CD4-positive, alpha-beta memory T cell (primary cell): Measurements from ENCODE around the gene PLG. TPM values are rescaled to one million over a fixed set of nuclear protein-coding genes. Genes with fewer than 3 reads are reported as not detected.
"Not testable (repeated sequence)": the region's sequence is repeated elsewhere in the genome, so short reads cannot be mapped to it uniquely, and the experiment has no call there.

Experiments
- CTCF ChIA-PET: fragments of 350-600 bp; sonication (Branson Sonifier 250); formaldehyde crosslinking; loops from one replicate; lab custom pipeline; 2021; ENCODE audit warnings: inconsistent platforms; ENCODE audit not compliant: partially characterized antibody; lab: Charles Lee
- POLR2A ChIA-PET: fragments of 350-600 bp; sonication (Branson Sonifier 250); formaldehyde crosslinking; loops from one replicate; lab custom pipeline; 2021; ENCODE audit not compliant: partially characterized antibody; lab: Charles Lee
- DNase-seq, 5 donors: peaks; one replicate each; pipeline versions ENCODE4 v3.0.0 to v3.0.0-alpha.2; 2020 to 2022; ENCODE audit warnings: mixed read lengths in 1 of 5
- H3K27ac ChIP-seq: one replicate; pipeline ENCODE4 v1.7.0; 2013; ENCODE audit warnings: low read depth, low read length
- H3K27me3 ChIP-seq: 2 replicates; pipeline ENCODE4 v1.7.0; 2013; ENCODE audit warnings: mild to moderate bottlenecking, low read length, moderate library complexity; ENCODE audit not compliant: insufficient read depth
- H3K36me3 ChIP-seq: 2 replicates; pipeline ENCODE4 v1.7.0; 2013; ENCODE audit warnings: mild to moderate bottlenecking, low read length, moderate library complexity; ENCODE audit not compliant: insufficient read depth
- H3K4me1 ChIP-seq: 2 replicates; pipeline ENCODE4 v1.7.0; 2013; ENCODE audit warnings: mild to moderate bottlenecking, low read length, moderate library complexity; ENCODE audit not compliant: insufficient read depth
- H3K4me3 ChIP-seq, 2 donors: one replicate each; pipeline ENCODE4 v1.7.0; 2013; ENCODE audit warnings: low read length in 2 of 2, mild to moderate bottlenecking in 1 of 2
- H3K9me3 ChIP-seq, 2 donors: one replicate each; pipeline ENCODE4 v1.7.0; 2013; ENCODE audit warnings: low read length in 2 of 2, control low read depth in 1 of 2; ENCODE audit not compliant: control insufficient read depth in 1 of 2
- H3K27ac Mint-ChIP-seq, 7 donors: one replicate each; pipeline ENCODE4 v1.8.0; 2020 to 2021; ENCODE audit warnings: mixed read lengths in 7 of 7, mild to moderate bottlenecking in 6 of 7, inconsistent platforms in 3 of 7, moderate library complexity in 3 of 7
- H3K27me3 Mint-ChIP-seq, 2 donors: one replicate each; pipeline ENCODE4 v1.8.0; 2020 to 2021; ENCODE audit warnings: mixed read lengths in 2 of 2
- H3K36me3 Mint-ChIP-seq, 2 donors: one replicate each; pipeline ENCODE4 v1.8.0; 2020 to 2021; ENCODE audit warnings: mixed read lengths in 2 of 2, inconsistent platforms in 1 of 2, mild to moderate bottlenecking in 1 of 2
- H3K4me1 Mint-ChIP-seq, 4 donors: one replicate each; pipeline ENCODE4 v1.8.0; 2020 to 2021; ENCODE audit warnings: mixed read lengths in 4 of 4, mild to moderate bottlenecking in 1 of 4
- H3K4me3 Mint-ChIP-seq, 8 donors: one replicate each; pipeline ENCODE4 v1.8.0; 2020 to 2021; ENCODE audit warnings: mixed read lengths in 8 of 8, mild to moderate bottlenecking in 7 of 8, moderate library complexity in 6 of 8, inconsistent platforms in 3 of 8
- H3K9me3 Mint-ChIP-seq, 8 donors: one replicate each; pipeline ENCODE4 v1.8.0; 2020 to 2021; ENCODE audit warnings: mixed read lengths in 8 of 8, mild to moderate bottlenecking in 5 of 8, inconsistent platforms in 3 of 8, moderate library complexity in 1 of 8
- intact Hi-C: fragments of 100-400 bp; cut with micrococcal nuclease; formaldehyde crosslinking; loops from one replicate; pipeline ENCODE4 v1.15.1; 2023
- polyA plus RNA-seq, 2 donors: library from polyadenylated mRNA; unstranded; fragments of 300-500 nt; fragmentation: Illumina TruSeq; gene quantifications; one replicate each; pipeline ENCODE4 v1.2.3, GENCODE V29; 2021
- total RNA-seq, 2 experiments: library from RNA; stranded (reverse); gene quantifications; one replicate each; pipeline ENCODE4 v1.2.3, GENCODE V29; 2021

PLG gene
- total and polyA plus RNA-seq, 4 experiments from 2014 or later: 0.69 to 0.73 TPM; not detected in 2

DNA sequence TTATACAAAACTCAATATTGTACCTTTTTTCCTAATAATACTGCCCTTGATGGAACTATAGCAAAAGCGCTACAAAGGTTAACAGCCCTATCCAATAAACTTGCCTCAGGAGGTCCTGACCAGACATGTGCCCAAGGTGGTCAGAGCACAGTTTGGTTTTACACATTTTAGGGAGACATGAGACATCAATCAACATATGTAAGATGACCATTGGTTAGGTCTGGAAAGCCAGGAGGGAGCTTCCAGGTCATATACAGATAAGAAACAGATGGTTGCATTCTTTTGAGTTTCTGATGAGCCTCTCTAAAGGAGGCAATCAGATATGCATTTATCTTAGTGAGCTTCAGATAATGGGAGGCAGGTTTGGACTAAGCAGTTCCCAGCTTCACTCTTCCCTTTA lies 91.6 kb downstream of the PLG start:
- Mint-ChIP-seq H3K27me3 (peaks cover 0 to 3% of the 10 kb centered on the region in 2 donors), H3K36me3 (no peaks in the 10 kb centered on the region), H3K4me1 (peaks cover 0 to 5% (median 1%) of the 10 kb centered on the region in 4 donors), H3K4me3 (no peak overlapping the region), H3K27ac (no peak overlapping the region), H3K9me3 (peaks cover 0 to 8% (median 4%) of the 10 kb centered on the region in 8 donors)
- H3K9me3 ChIP-seq: no peaks in the 10 kb centered on the region
- ChIA-PET POLR2A (no interaction called here), CTCF (no interaction called here)
- no peaks in the 10 kb centered on the region for H3K36me3 ChIP-seq
- no peak overlapping the region for H3K27ac ChIP-seq
- no peak for DNase-seq
- H3K4me1 ChIP-seq: no peaks in the 10 kb centered on the region
- no peak overlapping the region for H3K4me3 ChIP-seq
- intact Hi-C loops: no loop called here
- no peaks in the 10 kb centered on the region for H3K27me3 ChIP-seq

DNA sequence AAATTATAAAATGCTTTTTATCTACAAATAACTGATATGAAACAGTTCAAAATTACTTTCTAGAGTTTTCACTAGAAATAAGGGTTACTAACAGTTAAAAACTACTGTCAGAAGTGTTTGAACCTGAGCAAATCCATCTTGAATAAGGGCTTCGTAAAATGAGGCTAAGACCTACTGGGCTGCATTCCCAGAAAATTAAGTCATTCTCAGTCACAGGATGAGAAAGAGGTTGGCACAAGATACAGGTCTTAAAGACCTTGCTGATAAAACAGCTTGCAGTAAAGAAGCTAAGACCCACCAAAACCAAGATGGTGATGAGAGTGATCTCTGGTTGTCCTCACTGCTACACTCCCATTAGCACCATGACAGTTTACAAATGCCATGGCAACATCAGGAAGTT lies 93.7 kb downstream of the PLG start:
- POLR2A ChIA-PET: no interaction called here
- Histone ChIP-seq H3K27me3 (no peaks in the 10 kb centered on the region), H3K9me3 (no peaks in the 10 kb centered on the region), H3K27ac (no peak overlapping the region), H3K4me1 (no peaks in the 10 kb centered on the region), H3K4me3 (no peak overlapping the region), H3K36me3 (no peaks in the 10 kb centered on the region)
- CTCF ChIA-PET: no interaction called here
- Mint-ChIP-seq H3K9me3 (peaks cover 0 to 17% (median 8%) of the 10 kb centered on the region in 8 donors), H3K27me3 (peaks cover 0 to 3% of the 10 kb centered on the region in 2 donors), H3K4me3 (no peak overlapping the region), H3K27ac (no peak overlapping the region), H3K4me1 (no peaks in the 10 kb centered on the region), H3K36me3 (no peaks in the 10 kb centered on the region)
- intact Hi-C loops: no loop called here
- no peak for DNase-seq

DNA sequence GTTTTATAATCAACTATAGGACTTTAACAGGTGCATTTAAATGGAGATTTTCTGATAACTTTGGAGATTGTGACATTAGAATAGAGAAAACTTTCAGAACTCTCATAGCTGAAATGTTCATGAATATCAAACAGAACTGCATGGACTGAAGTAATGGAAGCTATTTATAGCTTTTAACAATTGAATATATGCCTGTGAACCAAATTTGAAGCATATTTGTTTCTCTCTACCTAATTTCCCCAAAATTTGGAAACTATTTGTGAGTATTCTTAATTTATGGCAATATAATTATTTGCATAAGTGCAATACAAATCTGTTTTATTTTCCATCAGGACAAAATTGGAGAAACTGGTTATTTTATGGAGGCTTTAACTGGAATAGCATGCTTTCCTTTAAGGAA lies 96.6 kb downstream of the PLG start:
- Mint-ChIP-seq H3K4me1 (no peaks in the 10 kb centered on the region), H3K36me3 (no peaks in the 10 kb centered on the region), H3K4me3 (no peak overlapping the region), H3K27me3 (peaks cover 2 to 5% of the 10 kb centered on the region in 2 donors), H3K9me3 (peaks cover 3 to 14% (median 8%) of the 10 kb centered on the region in 8 donors), H3K27ac (no peak overlapping the region)
- Histone ChIP-seq H3K4me3 (no peak overlapping the region), H3K36me3 (no peaks in the 10 kb centered on the region), H3K9me3 (no peaks in the 10 kb centered on the region), H3K27me3 (no peaks in the 10 kb centered on the region), H3K27ac (no peak overlapping the region), H3K4me1 (no peaks in the 10 kb centered on the region)
- POLR2A ChIA-PET: no interaction called here
- peak in 1 of 5 donors; percentile 0 for DNase-seq
- CTCF ChIA-PET: no interaction called here
- intact Hi-C loops: no loop called here

DNA sequence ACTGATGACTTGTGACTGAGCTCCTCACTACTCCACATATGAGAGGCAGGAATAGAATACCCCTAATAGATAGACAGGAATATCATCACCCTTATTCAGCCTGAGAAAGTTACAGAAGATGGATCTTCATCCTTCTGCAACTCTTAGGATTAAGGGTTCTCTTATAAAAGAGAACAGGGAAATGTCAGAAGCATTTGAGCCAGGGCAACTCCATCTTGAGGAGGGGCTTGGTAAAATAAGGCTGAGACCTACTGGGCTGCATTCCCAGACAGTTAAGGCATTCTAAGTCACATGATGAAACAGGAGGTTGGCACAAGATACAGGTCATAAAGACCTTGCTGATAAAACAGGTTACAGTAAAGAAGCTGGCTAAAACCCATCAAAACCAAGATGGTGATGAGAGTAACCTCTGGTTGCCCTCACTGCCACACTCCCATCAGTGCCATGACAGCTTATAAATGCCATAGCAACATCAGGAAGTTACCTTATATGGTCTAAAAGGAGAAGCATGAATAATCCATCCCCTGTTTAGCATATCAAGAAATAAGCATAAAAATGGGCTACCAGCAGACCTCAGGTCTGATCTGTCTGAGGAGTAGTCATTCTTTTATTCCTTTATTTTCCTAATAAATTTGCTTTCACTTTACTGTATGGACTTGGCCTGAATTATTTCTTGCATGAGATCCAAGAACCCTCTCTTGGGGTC lies 97.9 kb downstream of the PLG start:
- H3K27ac ChIP-seq: no peak overlapping the region
- H3K9me3 ChIP-seq: no peaks in the 10 kb centered on the region
- H3K27ac Mint-ChIP-seq: no peak overlapping the region
- ChIA-PET POLR2A (no interaction called here), CTCF (no interaction called here)
- peaks cover 3 to 16% (median 8%) of the 10 kb centered on the region in 8 donors for H3K9me3 Mint-ChIP-seq
- H3K27me3 ChIP-seq: no peaks in the 10 kb centered on the region
- no peaks in the 10 kb centered on the region for H3K36me3 Mint-ChIP-seq
- intact Hi-C loops: no loop called here
- no peak for DNase-seq
- H3K4me1 ChIP-seq: no peaks in the 10 kb centered on the region
- no peaks in the 10 kb centered on the region for H3K36me3 ChIP-seq
- H3K27me3 Mint-ChIP-seq: peaks cover 1 to 5% of the 10 kb centered on the region in 2 donors
- no peak overlapping the region for H3K4me3 Mint-ChIP-seq
- no peak overlapping the region for H3K4me3 ChIP-seq
- no peaks in the 10 kb centered on the region for H3K4me1 Mint-ChIP-seq

DNA sequence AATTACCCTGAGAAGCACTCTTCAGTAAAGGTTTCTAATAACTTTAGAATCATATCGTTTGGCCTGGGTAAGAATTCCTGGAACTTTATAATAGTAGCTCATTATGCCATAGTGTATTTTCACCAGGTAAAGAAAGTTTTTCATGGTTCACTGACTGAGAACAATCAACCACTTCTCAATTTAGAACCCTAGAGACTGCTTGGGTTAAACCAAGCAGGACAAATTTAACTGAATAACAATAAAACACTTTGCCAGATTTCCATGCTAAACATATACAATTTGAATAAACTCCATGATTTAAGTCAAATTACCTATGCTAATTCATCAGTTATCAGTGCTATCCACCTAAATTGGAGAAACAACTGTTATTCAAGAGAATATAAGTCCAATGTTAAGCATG lies 99.4 kb downstream of the PLG start:
- intact Hi-C loops: no loop called here
- no peak overlapping the region for H3K27ac Mint-ChIP-seq
- POLR2A ChIA-PET: no interaction called here
- DNase-seq: no peak
- no peaks in the 10 kb centered on the region for H3K4me1 ChIP-seq
- H3K36me3 Mint-ChIP-seq: no peaks in the 10 kb centered on the region
- H3K27ac ChIP-seq: no peak overlapping the region
- CTCF ChIA-PET: no interaction called here
- H3K27me3 Mint-ChIP-seq: peaks cover 1 to 5% of the 10 kb centered on the region in 2 donors
- no peaks in the 10 kb centered on the region for H3K4me1 Mint-ChIP-seq
- no peaks in the 10 kb centered on the region for H3K36me3 ChIP-seq
- no peaks in the 10 kb centered on the region for H3K9me3 ChIP-seq
- no peaks in the 10 kb centered on the region for H3K27me3 ChIP-seq
- peaks cover 3 to 16% (median 8%) of the 10 kb centered on the region in 8 donors for H3K9me3 Mint-ChIP-seq
- H3K4me3 ChIP-seq: no peak overlapping the region
- H3K4me3 Mint-ChIP-seq: no peak overlapping the region

DNA sequence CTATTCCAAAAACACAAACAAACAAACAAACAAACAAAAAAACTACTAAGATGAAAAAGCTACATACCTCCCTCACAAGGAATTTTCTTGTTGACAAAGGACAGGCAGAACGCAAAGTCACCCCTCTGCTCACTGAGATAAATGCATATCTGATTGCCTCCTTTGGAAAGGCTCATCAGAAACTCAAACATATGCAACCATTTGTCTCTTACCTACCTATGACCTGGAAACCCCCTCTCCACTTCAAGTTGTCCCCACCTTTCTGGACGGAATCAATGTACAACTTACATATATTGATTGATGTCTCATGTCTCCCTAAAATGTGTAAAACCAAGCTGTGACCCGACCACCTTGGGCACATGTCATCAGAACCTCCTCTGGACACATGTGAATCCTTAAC lies 100.0 kb downstream of the PLG start:
- H3K27me3 Mint-ChIP-seq, DNase-seq, H3K4me3 ChIP-seq, POLR2A ChIA-PET, H3K4me1 Mint-ChIP-seq, CTCF ChIA-PET, H3K4me1 ChIP-seq, H3K36me3 Mint-ChIP-seq, H3K36me3 ChIP-seq, H3K4me3 Mint-ChIP-seq, H3K27ac Mint-ChIP-seq, H3K27me3 ChIP-seq, H3K9me3 ChIP-seq, intact Hi-C loops, H3K27ac ChIP-seq: not testable (repeated sequence)
- peaks cover 3 to 14% (median 8%) of the 10 kb centered on the region in 8 donors for H3K9me3 Mint-ChIP-seq
